ENCODE data around the gene TMEM161B.
"Not testable (repeated sequence)": the region's sequence is repeated elsewhere in the genome, so short reads cannot be mapped to it uniquely, and the experiment has no call there.

The TMEM161B gene

GRCh38 chr5:88188458-88189132, 80.0 kb downstream of the TMEM161B start:
- peak overlapping the region; percentile 31 for H3K27ac Mint-ChIP-seq
- H3K27me3 Mint-ChIP-seq: no peaks in the 10 kb centered on the region
- H3K36me3 Mint-ChIP-seq: peaks cover 48 to 74% of the 10 kb centered on the region in 2 donors
- DNase-seq: no peak
- H3K4me3 Mint-ChIP-seq: no peak overlapping the region
- peaks cover 12 to 13% of the 10 kb centered on the region in 2 donors for H3K9me3 Mint-ChIP-seq
- H3K4me1 Mint-ChIP-seq: peaks cover 0 to 3% of the 10 kb centered on the region in 2 donors
- ATAC-seq (replicated peaks): no peak

GRCh38 chr5:88183255-88183654, 85.4 kb downstream of the TMEM161B start:
- H3K27me3 Mint-ChIP-seq: no peaks in the 10 kb centered on the region
- ATAC-seq (replicated peaks) (no peak), DNase-seq (no peak)
- peaks cover 0 to 3% of the 10 kb centered on the region in 2 donors for H3K9me3 Mint-ChIP-seq
- H3K4me3 Mint-ChIP-seq: no peak overlapping the region
- peaks cover 16 to 34% of the 10 kb centered on the region in 2 donors for H3K36me3 Mint-ChIP-seq
- no peak overlapping the region for H3K27ac Mint-ChIP-seq
- H3K4me1 Mint-ChIP-seq: peaks cover 0 to 3% of the 10 kb centered on the region in 2 donors

- not testable (repeated sequence) for H3K27me3 Mint-ChIP-seq; H3K4me3 Mint-ChIP-seq; ATAC-seq (replicated peaks); DNase-seq; H3K27ac Mint-ChIP-seq; H3K4me1 Mint-ChIP-seq; H3K36me3 Mint-ChIP-seq; H3K9me3 Mint-ChIP-seq
These were observed 91.2 kb downstream of the TMEM161B start for GRCh38 chr5:88177486-88177885.

GRCh38 chr5:88172847-88173758, 95.5 kb downstream of the TMEM161B start:
- no peaks in the 10 kb centered on the region for H3K36me3 Mint-ChIP-seq
- DNase-seq (no peak), ATAC-seq (replicated peaks) (no peak)
- peaks cover 26 to 28% of the 10 kb centered on the region in 2 donors for H3K27me3 Mint-ChIP-seq
- H3K9me3 Mint-ChIP-seq: peaks cover 28 to 33% of the 10 kb centered on the region in 2 donors
- H3K4me3 Mint-ChIP-seq: no peak overlapping the region
- H3K27ac Mint-ChIP-seq: no peak overlapping the region
- peaks cover 2 to 7% of the 10 kb centered on the region in 2 donors for H3K4me1 Mint-ChIP-seq

- ATAC-seq (replicated peaks) (no peak), DNase-seq (no peak)
- Mint-ChIP-seq H3K4me3 (no peak overlapping the region), H3K36me3 (no peaks in the 10 kb centered on the region), H3K9me3 (peaks cover 0 to 7% of the 10 kb centered on the region in 2 donors), H3K27me3 (peaks cover 14 to 16% of the 10 kb centered on the region in 2 donors), H3K4me1 (no peaks in the 10 kb centered on the region), H3K27ac (no peak overlapping the region)
These were observed 109.1 kb downstream of the TMEM161B start for GRCh38 chr5:88159591-88159990.

- Mint-ChIP-seq H3K27me3 (peaks cover 22 to 24% of the 10 kb centered on the region in 2 donors), H3K27ac (no peak overlapping the region)
These were observed 110.6 kb downstream of the TMEM161B start for GRCh38 chr5:88158056-88158455.

GRCh38 chr5:88154891-88155290, 113.8 kb downstream of the TMEM161B start:
- H3K27me3 Mint-ChIP-seq: peaks cover 23 to 34% of the 10 kb centered on the region in 2 donors
- no peak overlapping the region for H3K4me3 Mint-ChIP-seq
- H3K36me3 Mint-ChIP-seq: peaks cover 0 to 1% of the 10 kb centered on the region in 2 donors
- peaks cover 4 to 11% of the 10 kb centered on the region in 2 donors for H3K9me3 Mint-ChIP-seq
- ATAC-seq (replicated peaks): no peak
- H3K4me1 Mint-ChIP-seq: no peaks in the 10 kb centered on the region
- no peak for DNase-seq
- H3K27ac Mint-ChIP-seq: no peak overlapping the region

More at GRCh38 chr5:88158056-88158455, 110.6 kb downstream of the TMEM161B start:
- Mint-ChIP-seq H3K9me3 (peaks cover 0 to 5% of the 10 kb centered on the region in 2 donors), H3K4me3 (no peak overlapping the region), H3K36me3 (no peaks in the 10 kb centered on the region), H3K4me1 (no peaks in the 10 kb centered on the region)
- ATAC-seq (replicated peaks) (no peak), DNase-seq (no peak)

GRCh38 chr5:88150747-88151146, 117.9 kb downstream of the TMEM161B start:
- Mint-ChIP-seq H3K27me3 (peaks cover 32 to 33% of the 10 kb centered on the region in 2 donors), H3K9me3 (peaks cover 5 to 11% of the 10 kb centered on the region in 2 donors), H3K27ac (no peak overlapping the region), H3K4me1 (peaks cover under 1 to 2% of the 10 kb centered on the region in 2 donors), H3K36me3 (peaks cover 0 to 1% of the 10 kb centered on the region in 2 donors), H3K4me3 (no peak overlapping the region)
- ATAC-seq (replicated peaks) (no peak), DNase-seq (no peak)

- Mint-ChIP-seq H3K27ac (peak overlapping the region; percentile 3), H3K9me3 (peaks cover 3 to 4% of the 10 kb centered on the region in 2 donors)
- ATAC-seq (replicated peaks): no peak
These were observed 122.8 kb downstream of the TMEM161B start for GRCh38 chr5:88145611-88146467.

GRCh38 chr5:88145221-88145610, 123.4 kb downstream of the TMEM161B start:
- Mint-ChIP-seq H3K4me1 (peaks cover 9 to 11% of the 10 kb centered on the region in 2 donors), H3K27me3 (peaks cover 25 to 32% of the 10 kb centered on the region in 2 donors), H3K36me3 (peaks cover 0 to 1% of the 10 kb centered on the region in 2 donors), H3K4me3 (peak overlapping the region; percentile 4 to 40), H3K9me3 (peaks cover 3 to 4% of the 10 kb centered on the region in 2 donors), H3K27ac (peak overlapping the region; percentile 3)
- DNase-seq (no peak), ATAC-seq (replicated peaks) (no peak)

More at GRCh38 chr5:88145611-88146467, 122.8 kb downstream of the TMEM161B start:
- peak overlapping the region; percentile 4 to 40 for H3K4me3 Mint-ChIP-seq
- H3K36me3 Mint-ChIP-seq: peaks cover 0 to 1% of the 10 kb centered on the region in 2 donors
- peaks cover 26 to 32% of the 10 kb centered on the region in 2 donors for H3K27me3 Mint-ChIP-seq
- DNase-seq: no peak
- peaks cover 9 to 11% of the 10 kb centered on the region in 2 donors for H3K4me1 Mint-ChIP-seq
